Activated CD4-positive, alpha-beta T cell treated with anti-CD3 and anti-CD28 coated beads, Interleukin-2, Interleukin-6, amounts not matched to agents 100 ng/mL and 50 ng/mL, durations not matched to agents 16 hours and 8 hours (primary cell): ENCODE data around the gene OR7C2.
"Not testable (repeated sequence)": the region's sequence is repeated elsewhere in the genome, so short reads cannot be mapped to it uniquely, and the experiment has no call there.

Source experiments
- DNase-seq: peaks from one replicate; pipeline ENCODE4 v3.0.0-alpha.2; 2020

Gene OR7C2

GRCh38 chr19:14941189-14941588, at the start of gene OR7C2:
TSS of gene OR7C2 (plus strand) at chr19:14941489. CDS start at chr19:14941489, 0 bp downstream.
- no peak for DNase-seq

DNA sequence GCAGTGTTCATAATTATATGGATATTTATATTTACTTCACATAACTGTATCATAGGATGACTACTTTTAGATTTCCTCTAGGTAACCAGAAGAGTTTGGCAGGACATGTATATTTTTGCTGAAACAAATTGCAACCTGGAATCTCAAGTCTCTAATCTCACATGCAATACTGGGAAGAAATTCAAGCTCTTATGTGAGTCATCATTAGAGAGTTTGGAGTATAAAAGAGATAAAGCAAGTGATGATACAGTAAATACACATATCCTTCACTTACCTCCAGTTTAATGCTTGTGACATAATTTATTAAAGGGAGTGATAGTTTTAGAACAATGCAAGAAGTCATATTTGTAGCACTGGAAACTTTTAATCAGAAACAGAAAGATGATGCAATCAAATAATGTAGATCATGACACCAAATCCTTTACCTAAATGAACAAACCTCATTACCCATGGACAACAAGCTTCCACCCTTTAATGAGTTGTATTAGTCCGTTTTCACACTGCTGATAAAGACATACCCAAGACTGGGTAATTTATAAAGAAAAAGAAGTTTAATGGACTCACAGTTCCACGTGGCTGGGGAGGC, 39.5 kb upstream of the OR7C2 start:
- no peak for DNase-seq

DNA sequence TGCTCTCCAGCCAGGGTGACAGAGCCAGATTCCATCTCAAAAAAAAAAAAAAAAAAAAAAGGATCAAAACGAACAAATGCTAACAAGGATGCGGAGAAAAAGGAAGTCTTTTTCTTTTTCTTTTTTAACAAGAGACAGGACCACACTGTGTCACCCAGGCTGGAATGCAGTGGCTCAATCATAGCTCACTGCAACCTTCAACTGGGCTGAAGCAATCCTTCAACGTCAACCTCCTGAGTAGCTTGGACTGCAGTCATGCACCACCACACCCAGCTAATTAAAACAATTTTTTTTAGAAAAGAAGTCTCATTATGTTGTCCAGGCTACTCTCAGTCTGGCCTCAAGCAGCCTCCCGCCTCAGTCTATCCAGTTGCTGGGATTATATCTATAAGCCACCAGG, 34.6 kb upstream of the OR7C2 start:
- no peak for DNase-seq

GRCh38 chr19:14915116-14915515, 26.2 kb upstream of the OR7C2 start:
- DNase-seq = no peak

DNA sequence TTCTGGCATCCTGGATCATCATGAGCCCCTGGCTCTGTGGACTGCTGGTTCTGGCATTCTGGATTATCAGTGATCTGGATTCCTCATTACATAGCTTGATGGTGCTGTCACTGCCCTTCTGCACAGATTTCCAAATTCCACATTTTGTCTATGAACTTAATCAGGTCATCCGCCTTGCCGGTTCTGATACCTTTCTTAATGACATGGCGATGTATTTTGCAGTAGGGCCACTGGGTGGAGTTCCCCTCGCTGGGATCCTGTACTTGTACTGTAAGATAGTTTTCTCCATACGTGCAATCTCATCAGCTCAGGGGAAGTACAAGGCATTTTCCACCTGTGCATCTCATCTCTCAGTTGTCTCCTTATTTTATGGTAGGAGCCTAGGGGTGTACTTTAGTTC, 24.4 kb upstream of the OR7C2 start:
- no peak for DNase-seq

- DNase-seq = no peak
These were observed 7.8 kb upstream of the OR7C2 start for GRCh38 chr19:14933506-14933905.

DNA sequence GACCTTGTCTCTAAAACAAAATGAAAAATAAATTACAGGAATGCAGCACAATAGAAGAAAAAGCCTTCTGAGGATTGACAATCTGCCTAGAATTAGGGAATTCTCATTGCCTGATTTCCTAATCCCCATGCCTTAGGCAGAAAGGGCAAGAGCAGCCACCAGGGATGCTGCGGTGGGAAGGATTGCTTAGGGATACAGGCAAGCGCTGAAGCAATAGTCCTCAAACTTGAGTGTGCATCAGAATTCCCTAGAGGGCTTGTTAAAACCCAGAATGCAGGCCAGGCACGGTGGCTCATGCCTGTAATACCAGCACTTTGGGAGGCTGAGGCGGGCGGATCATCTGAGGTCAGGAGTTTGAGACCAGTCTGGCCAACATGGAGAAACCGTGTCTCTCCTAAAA, 1.0 kb upstream of the OR7C2 start:
- DNase-seq = no peak

- DNase-seq = no peak
These were observed 2.3 kb downstream of the OR7C2 start for GRCh38 chr19:14943601-14944000.

GRCh38 chr19:14944456-14944855, 3.2 kb downstream of the OR7C2 start:
- no peak for DNase-seq

DNA sequence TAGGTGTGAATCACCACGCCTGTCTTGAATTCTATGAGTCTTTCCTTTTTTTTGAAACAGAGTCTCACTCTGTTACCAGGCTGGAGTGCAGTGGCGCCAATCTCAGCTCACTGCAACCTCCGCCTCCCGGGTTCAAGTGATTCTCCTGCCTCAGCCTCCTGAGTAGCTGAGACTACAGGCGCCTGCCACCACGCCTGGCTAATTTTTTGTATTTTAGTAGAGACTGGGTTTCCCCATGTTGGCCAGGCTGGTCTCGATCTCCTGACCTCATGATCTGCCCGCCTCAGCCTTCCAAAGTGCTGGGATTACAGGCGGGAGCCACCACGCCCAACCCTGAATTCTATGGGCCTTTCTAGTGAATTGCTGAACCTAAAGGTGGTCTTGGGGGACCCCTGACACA, 8.1 kb downstream of the OR7C2 start:
- not testable (repeated sequence) for DNase-seq

GRCh38 chr19:14949876-14950275, 8.6 kb downstream of the OR7C2 start:
- no peak for DNase-seq

GRCh38 chr19:14950421-14950820, 9.1 kb downstream of the OR7C2 start:
- no peak for DNase-seq

GRCh38 chr19:14952767-14953166, 11.5 kb downstream of the OR7C2 start:
- DNase-seq = no peak

- DNase-seq = no peak
These were observed 12.9 kb downstream of the OR7C2 start for GRCh38 chr19:14954071-14954655.

DNA sequence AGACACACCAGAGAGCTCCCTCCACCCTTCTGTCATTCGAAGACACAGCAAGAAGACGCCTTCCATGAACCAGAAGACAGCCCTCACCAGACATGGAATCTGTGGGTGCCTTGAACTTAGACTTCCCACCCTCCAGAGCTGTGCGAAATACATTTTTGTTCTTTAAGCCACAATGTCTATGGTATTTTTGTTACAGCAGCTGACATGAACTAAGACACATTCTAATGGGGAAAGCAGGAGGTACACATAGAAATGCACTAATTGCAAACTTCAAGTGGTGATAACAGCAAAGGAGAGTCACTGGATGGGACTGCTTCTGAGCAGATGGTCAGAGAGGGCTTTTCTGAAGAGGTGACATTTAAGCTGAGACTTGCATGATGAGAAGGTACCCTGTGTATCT, 16.2 kb downstream of the OR7C2 start:
- DNase-seq = no peak

GRCh38 chr19:14959263-14959662, 18.0 kb downstream of the OR7C2 start:
- DNase-seq = no peak

DNA sequence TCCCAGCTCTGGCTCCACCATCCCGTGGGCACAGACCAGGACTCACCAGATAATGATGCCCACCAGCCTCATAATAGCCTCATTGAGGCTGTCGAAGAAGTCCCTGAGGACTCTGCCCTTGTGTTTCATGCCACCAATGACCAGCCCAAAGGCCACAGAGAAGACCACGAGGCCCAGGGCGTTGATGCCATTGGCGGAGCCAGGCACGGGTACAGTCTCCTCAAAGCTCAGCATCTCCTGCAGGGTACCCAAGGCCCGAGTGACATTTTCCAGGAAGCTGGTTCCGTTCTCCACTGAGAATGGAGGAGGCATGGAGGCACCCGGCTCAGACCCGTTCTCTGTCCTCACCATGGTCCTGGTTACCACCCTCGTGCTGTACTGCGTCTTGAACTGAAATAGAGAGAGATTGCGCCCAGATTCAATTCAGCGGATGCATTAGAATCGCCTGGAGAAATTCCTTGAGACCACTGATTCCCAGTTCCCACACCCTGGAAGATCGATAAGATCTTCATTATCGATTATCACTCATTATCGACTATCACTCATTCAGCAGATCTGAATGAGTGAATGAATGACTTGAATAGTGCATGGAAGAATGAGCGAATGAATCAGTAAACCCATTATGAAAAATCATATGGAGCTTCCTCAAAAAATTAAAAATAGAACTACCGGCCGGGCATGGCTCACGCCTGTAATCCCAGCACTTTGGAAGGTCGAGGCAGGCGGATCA, 20.8 kb downstream of the OR7C2 start:
- no peak for DNase-seq

GRCh38 chr19:14968247-14968646, 27.0 kb downstream of the OR7C2 start:
- DNase-seq = no peak

GRCh38 chr19:14971474-14971873, 30.2 kb downstream of the OR7C2 start:
- DNase-seq = no peak

GRCh38 chr19:14972676-14973075, 31.4 kb downstream of the OR7C2 start:
- no peak for DNase-seq

DNA sequence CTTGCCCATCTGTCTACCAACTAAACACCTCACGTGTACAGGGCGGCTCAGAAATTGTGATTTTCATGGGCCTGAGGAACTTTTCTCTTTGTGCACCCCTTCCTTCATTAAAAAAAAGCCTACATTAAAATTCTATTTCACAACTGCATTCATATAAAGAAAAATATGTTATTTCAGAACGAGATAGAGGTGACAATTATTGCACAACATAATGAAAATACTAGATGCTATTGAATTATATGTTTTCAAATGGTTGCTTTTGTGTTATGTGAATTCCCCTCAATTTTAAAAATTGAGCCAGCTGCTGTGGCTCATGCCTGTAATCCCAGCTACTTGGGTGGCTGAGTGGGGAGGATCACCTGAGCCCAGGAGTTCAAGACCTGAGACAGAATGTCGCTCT, 33.2 kb downstream of the OR7C2 start:
- DNase-seq = no peak

- DNase-seq = no peak
These were observed 35.8 kb downstream of the OR7C2 start for GRCh38 chr19:14977128-14977527.

DNA sequence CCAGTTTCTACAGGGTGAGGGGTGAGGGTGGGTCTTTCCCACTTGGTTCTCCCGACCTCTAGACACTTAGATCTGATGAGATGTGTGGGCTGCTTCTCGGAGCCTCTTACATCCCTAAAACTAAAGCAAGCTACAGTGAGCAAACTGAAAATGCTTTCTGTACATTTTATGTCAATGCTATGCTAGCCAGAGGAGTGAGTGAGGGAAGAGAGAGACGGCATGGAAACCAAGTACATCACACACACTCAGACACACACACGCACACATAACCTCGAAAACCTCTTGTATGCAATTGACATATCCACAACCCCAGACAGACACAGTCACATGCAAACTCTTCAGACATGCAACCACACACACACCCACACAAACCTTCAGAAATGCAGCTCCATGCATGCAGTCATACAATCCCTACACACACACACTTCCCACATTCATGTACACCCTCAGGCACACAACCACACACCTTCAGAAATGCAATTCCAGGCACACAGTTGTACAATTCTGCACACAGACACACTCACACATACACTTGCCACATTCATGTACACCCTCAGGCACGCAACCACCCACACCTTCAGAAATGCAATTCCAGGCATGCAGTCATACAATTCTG, 37.0 kb downstream of the OR7C2 start:
- DNase-seq = no peak
